Measurements from ENCODE around the gene EXOC6. TPM values are rescaled to one million over a fixed set of nuclear protein-coding genes. Genes with fewer than 3 reads are reported as not detected.
A peak's percentile ranks its signal among the peaks of the same experiment; 100 is the strongest.

The EXOC6 gene
- total RNA-seq, result 17.2 TPM
- long read RNA-seq, transcript EXOC6-201 (22 exons, 3,564 nt), result major isoform, 7 of 16 reads
- long read RNA-seq, partial matches to known transcripts, result 2 of 16 reads
- long read RNA-seq, other reads (novel, unspliced or antisense), result 6 of 16 reads

- peak within 1 kb of the TSS; percentile 96 for H3K27ac ChIP-seq (replicated peaks)
- H3K4me3 ChIP-seq, result peak within 1 kb of the TSS; percentile 94
- peak; percentile 84 for DNase-seq
- no peaks in the 10 kb centered on the region for H3K36me3 ChIP-seq
- H3K4me1 ChIP-seq, result peaks cover 24% of the 10 kb centered on the region
- no peaks in the 10 kb centered on the region for H3K9me3 ChIP-seq (replicated peaks)
- H3K27me3 ChIP-seq (ENCODE audit: low read depth), result no peaks in the 10 kb centered on the region
- TF ChIP-seq CTCF (IDR thresholded peaks at IDR 0.05; ENCODE audit: borderline replicate concordance), result peak; percentile 25
- intact Hi-C loops (cut with micrococcal nuclease), result no loop called here
Measured at GRCh38 chr10:92848441-92849233, at the start of gene EXOC6. EXOC6 (plus strand) TSS chr10:92848520; CDS start chr10:92848534, 14 bp downstream.

- Histone ChIP-seq H3K4me3 (no peak overlapping the region), H3K4me1 (no peaks in the 10 kb centered on the region), H3K27me3 (ENCODE audit: low read depth) (no peaks in the 10 kb centered on the region), H3K9me3 (replicated peaks) (peaks cover 9% of the 10 kb centered on the region), H3K27ac (replicated peaks) (no peak overlapping the region), H3K36me3 (no peaks in the 10 kb centered on the region)
- TF ChIP-seq CTCF (IDR thresholded peaks at IDR 0.05; ENCODE audit: borderline replicate concordance), result no peak
- no peak for DNase-seq
- intact Hi-C loops (cut with micrococcal nuclease), result no loop called here
Measured at GRCh38 chr10:92799568-92799967, 48.8 kb upstream of the EXOC6 start.

- Histone ChIP-seq H3K27ac (replicated peaks) (no peak overlapping the region), H3K27me3 (ENCODE audit: low read depth) (no peaks in the 10 kb centered on the region), H3K4me3 (no peak overlapping the region), H3K9me3 (replicated peaks) (peaks cover 9% of the 10 kb centered on the region), H3K4me1 (no peaks in the 10 kb centered on the region), H3K36me3 (no peaks in the 10 kb centered on the region)
- intact Hi-C loops (cut with micrococcal nuclease), result no loop called here
- no peak for TF ChIP-seq CTCF (IDR thresholded peaks at IDR 0.05; ENCODE audit: borderline replicate concordance)
- DNase-seq, result no peak
Measured at GRCh38 chr10:92800134-92800733, 48.1 kb upstream of the EXOC6 start.

GRCh38 chr10:92801978-92802872 is 46.1 kb upstream of the EXOC6 start:
- DNase-seq, result no peak
- Histone ChIP-seq H3K27ac (replicated peaks) (no peak overlapping the region), H3K4me3 (no peak overlapping the region), H3K9me3 (replicated peaks) (peaks cover 4% of the 10 kb centered on the region), H3K36me3 (no peaks in the 10 kb centered on the region), H3K4me1 (no peaks in the 10 kb centered on the region), H3K27me3 (ENCODE audit: low read depth) (no peaks in the 10 kb centered on the region)
- TF ChIP-seq CTCF (IDR thresholded peaks at IDR 0.05; ENCODE audit: borderline replicate concordance), result no peak
- intact Hi-C loops (cut with micrococcal nuclease), result no loop called here

- Histone ChIP-seq H3K36me3 (no peaks in the 10 kb centered on the region), H3K4me3 (no peak overlapping the region), H3K27me3 (ENCODE audit: low read depth) (peaks cover 5% of the 10 kb centered on the region), H3K27ac (replicated peaks) (no peak overlapping the region), H3K4me1 (peaks cover 7% of the 10 kb centered on the region), H3K9me3 (replicated peaks) (no peaks in the 10 kb centered on the region)
- no peak for DNase-seq
- intact Hi-C loops (cut with micrococcal nuclease), result no loop called here
- no peak for TF ChIP-seq CTCF (IDR thresholded peaks at IDR 0.05; ENCODE audit: borderline replicate concordance)
Measured at GRCh38 chr10:92809840-92810239, 38.5 kb upstream of the EXOC6 start.

Measured in left ventricle myocardium inferior (tissue), 1 donor.